Activated CD8-positive, alpha-beta memory T cell treated with anti-CD3 and anti-CD28 coated beads, Interleukin-2, amount 50 U/mL, for 1 hour (primary cell): ENCODE data around the gene RERE.
"Not testable (repeated sequence)": the region's sequence is repeated elsewhere in the genome, so short reads cannot be mapped to it uniquely, and the experiment has no call there.

Experiments
- DNase-seq: peaks from one replicate; pipeline ENCODE4 v3.0.0-alpha.2; 2020; ENCODE audit errors: extremely low read depth

RERE gene

DNA sequence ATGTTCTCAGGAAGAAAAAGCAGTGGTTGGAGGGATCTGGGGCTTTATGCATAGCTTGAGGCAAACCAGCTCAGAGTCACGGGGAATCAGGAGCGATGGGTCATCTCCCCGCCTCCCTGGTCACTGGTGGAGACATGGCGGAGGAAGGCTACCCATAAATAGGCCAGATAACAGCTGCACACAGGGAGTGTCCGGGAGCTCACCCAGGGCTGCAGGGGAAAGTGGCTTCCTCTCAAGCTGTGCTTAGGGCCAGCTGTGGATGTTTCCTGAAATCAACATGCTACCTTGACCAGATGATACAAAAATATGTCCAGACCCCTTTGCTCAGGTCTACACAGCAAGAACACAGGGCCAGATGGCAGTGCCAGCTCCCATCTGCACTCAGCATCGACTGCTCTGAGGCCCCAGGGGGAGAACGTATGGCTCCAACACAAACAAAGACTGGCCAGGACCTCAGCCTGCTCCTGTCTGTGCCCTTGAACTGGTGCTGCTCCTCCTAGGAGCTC is 27.1 kb upstream of the RERE start:
- DNase-seq, result no peak

- DNase-seq, result no peak
Observed at GRCh38 chr1:8841395-8841794, 24.0 kb upstream of the RERE start.

DNA sequence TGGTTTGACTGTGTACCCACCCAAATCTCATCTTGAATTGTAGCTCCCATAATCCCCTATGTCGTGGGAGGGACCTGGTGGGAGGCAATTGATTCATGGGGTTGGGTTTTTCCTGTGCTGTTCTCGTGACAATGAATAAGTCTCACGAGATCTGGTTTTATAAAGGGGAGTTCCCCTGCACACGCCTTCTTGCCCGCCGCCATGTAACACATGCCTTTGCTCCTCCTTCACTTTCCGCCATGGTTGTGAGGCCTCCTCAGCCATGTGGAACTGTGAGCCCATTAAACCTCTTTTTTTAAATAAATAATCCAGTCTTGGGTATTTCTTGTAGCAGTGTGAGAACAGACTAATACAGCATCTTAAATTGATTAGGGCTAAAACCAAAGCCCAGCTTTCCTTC is 22.6 kb upstream of the RERE start:
- DNase-seq, result no peak

GRCh38 chr1:8835941-8836643 is 18.7 kb upstream of the RERE start:
- DNase-seq, result no peak

GRCh38 chr1:8831340-8831739 is 13.9 kb upstream of the RERE start:
- DNase-seq, result no peak

DNA sequence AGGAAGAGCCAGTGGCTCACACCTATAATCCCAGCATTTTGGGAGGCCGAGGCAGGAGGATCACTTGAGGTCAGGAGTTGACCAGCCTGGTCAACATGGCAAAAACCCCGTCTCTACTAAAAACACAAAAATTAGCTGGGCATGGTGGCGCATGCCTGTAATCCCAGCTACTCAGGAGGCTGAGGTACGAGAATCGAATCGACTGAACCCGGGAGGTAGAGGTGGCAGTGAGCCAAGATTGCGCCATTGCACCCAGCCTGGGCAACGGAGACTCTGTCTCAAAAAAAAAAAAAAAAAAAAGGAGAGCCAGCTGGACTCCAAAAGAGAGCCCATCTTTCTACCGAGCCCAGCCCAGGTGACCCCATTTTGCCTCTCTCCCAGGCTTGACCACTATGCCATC is 13.3 kb upstream of the RERE start:
- not testable (repeated sequence) for DNase-seq

GRCh38 chr1:8825985-8826481 is 8.6 kb upstream of the RERE start:
- no peak for DNase-seq

DNA sequence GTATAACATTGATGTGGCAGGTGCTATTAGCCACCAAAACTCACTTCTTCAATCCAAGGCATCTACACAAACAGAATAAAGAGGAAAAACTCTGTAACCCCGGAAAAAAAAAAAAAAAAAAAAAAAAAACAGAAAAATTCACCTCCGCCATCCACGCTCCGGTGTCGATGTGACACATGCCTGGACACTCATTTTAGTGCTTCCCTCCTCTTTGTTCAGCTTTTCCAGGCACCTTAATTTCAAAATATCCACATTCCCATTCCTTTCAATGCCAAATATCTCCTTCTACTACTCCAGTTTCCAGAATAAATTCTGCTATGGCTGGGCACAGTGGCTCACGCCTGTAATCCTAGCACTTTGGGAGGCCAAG is 5.8 kb upstream of the RERE start:
- DNase-seq, result no peak

GRCh38 chr1:8822373-8823294 is 5.2 kb upstream of the RERE start:
- no peak for DNase-seq

DNA sequence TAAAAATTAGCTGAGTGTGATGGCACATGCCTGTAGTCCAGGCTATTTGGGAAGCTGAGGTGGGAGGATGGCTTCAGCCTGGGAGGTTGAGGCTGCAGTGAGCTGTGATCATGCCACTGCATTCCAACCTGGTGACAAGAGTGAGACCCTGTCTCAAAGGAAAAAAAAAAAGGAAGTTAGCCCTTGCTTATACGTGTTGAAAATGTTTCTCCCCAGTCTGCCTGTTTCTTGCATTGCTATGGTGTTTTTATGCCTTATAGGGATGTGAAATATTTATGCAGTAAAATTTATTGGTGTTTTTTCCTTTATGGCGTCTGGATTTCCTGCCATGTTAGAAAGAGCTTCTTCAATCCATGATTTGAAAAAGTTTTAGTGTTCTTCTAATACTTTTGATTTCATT is 3.6 kb upstream of the RERE start:
- no peak for DNase-seq

DNA sequence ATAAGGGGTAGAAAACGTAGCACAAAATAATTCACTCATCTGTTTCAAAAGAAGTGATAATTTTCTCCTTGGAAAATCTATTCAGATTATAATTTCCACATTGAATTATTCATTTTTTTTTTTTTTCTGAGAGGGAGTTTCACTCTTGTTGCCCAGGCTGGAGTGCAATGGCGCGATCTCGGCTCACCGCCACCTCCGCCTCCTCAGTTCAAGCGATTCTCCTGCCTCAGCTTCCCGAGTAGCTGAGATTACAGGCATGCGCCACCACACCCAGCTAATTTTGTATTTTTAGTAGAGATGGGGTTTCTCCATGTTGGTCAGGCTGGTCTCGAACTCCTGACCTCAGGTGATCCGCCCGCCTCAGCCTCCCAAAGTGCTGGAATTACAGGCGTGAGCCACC is 1.3 kb upstream of the RERE start:
- not testable (repeated sequence) for DNase-seq

- DNase-seq, result no peak
Observed at GRCh38 chr1:8818325-8818775, 910 bp upstream of the RERE start.

DNA sequence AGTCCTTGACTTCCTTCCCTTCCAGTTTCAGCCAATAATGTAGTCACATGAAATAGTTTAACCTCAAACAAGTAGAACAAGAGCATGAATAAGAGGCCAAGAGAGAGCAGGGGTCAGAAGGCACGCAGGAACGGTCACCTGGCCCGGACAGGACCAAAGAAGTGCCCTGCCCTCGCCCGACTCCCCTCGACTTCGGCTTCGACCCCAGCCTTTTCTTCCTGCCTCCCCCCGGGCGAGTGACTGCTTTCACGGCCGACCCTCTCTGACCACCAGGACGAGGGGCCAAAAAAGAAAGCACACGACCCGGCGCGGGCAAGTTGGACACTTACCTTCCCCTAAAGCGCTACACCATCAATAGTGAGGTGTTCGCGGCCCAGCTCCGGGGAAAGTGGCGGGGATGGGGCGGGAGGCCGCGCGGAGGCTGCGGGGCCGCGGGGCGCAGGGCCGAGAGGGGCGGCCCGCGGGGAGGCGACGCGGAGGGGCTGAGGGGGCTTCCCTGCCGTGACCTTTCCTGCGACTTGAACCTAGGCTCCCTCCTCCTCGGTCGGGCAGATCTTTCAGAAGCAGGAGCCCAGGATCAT is 519 bp downstream of the RERE start:
- no peak for DNase-seq

GRCh38 chr1:8816264-8816663 is 1.2 kb downstream of the RERE start:
- no peak for DNase-seq

- no peak for DNase-seq
Observed at GRCh38 chr1:8815582-8816151, 1.8 kb downstream of the RERE start.

DNA sequence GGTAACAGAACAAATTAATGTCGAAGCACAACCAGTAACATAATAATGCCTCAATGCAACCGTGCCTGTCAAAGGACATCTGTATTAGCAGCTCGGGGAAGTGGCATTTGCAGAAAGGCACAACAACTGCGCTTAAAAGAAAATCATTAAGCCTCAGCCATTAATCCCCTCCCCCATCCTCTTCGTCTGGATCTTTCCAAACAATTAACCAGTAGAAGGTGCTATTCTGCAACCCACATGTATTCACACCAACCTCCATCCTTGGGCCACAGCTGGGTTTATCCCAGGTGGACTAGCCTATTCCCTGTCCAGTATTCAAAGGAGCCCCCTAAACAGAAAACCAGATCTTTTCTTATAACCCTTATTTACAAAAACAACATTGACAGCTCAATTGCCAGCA is 2.6 kb downstream of the RERE start:
- DNase-seq, result no peak

DNA sequence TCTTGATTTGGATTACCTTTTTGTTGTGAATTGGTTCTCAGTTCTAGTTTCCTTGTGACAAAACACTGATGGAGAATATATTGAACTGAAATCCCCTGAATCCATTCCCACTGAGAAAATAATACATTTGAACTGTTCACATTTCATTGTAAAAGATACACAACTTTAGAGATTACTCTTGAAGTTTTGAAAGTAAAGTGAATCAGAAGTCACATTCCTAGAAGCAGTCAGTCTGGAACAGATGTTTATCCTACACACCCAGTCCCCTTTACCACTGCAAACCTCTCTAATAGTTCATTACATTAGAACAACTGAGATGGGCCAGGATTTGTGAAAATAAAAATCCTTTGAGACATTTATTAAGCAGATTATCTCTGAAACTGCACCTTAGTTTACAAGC is 3.4 kb downstream of the RERE start:
- DNase-seq, result no peak

DNA sequence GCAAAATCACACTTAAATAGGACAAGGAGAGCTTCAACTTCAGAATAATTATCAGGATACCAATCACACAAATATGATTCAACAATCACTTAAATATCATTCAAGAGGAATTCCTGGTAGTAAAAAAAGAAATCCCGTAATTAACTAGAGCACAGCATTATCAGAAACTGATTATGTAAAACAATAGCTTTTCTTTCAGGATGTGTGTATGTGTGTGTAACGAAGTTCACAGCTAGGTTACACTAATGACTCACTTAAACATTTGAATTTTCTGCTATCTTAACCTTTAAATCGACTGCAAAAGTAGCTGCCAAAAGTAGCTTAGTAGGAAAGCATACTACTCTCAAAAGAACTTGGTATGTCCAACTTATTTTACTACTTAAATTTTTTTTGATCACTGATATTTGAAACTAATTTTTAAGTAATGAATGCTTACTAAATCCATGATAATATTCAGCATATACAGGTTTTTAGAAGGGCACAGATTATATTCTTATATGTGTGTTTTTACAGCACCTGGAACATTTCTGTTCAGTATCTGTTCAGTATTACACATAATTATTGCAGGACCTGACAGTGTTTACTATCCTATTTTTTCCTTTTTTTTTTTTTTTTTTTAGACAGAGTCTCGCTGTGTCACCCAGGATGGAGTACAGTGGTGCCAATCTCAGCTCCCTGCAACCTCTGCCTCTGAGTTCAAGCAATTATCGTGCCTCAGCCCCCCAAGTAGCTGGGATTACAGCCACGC is 4.2 kb downstream of the RERE start:
- DNase-seq, result no peak

- DNase-seq, result no peak
Observed at GRCh38 chr1:8812081-8812480, 5.4 kb downstream of the RERE start.

DNA sequence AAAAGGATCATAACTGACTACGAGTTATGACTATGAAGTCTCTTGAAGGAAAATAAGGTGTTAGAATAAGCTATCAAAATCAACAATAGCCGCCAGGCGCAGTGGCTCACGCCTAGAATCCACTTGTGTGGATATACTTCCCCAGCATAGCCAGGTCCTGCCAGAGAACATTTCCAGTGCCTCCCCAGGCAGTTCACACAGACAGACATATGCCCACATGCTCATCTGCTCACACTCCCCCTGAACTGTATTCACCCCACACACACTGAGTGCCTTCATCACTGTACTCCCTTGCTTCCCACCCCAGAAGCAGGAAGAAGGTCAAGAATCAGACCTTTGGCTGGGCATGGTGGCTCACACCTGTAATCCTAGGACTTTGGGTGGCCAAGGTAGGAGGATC is 6.5 kb downstream of the RERE start:
- DNase-seq, result no peak

- no peak for DNase-seq
Observed at GRCh38 chr1:8809342-8809736, 8.1 kb downstream of the RERE start.
